H1 (cell line): ENCODE results near the gene PLTP. TPM values are rescaled to one million over a fixed set of nuclear protein-coding genes. Genes with fewer than 3 reads are reported as not detected.
A peak's percentile ranks its signal among the peaks of the same experiment; 100 is the strongest.

ENCODE experiments used
- CTCF ChIA-PET: fragments of 300-600 bp; sonication (Branson Sonifier 250); formaldehyde crosslinking; loops from one replicate; lab custom pipeline; 2021; ENCODE audit not compliant: partially characterized antibody; lab: Charles Lee
- POLR2A ChIA-PET: fragments of 300-600 bp; sonication (Branson Sonifier 250); formaldehyde crosslinking; loops from one replicate; lab custom pipeline; 2021; ENCODE audit warnings: inconsistent platforms; ENCODE audit not compliant: partially characterized antibody; lab: Charles Lee
- DNase-seq, 2 experiments: peaks; one replicate each; pipeline versions ENCODE4 v3.0.0 to v3.0.0-alpha.2; 2010 to 2022; ENCODE audit warnings: low spot score in 2 of 2, low read depth in 1 of 2, mixed read lengths in 1 of 2
- FAIRE-seq: peaks from 2 replicates; lab custom pipeline; 2011; peaks lifted over from hg19 to GRCh38; lab: Jason Lieb, UNC
- H2AFZ ChIP-seq: 2 replicates; pipeline ENCODE4 v1.8.1; 2012; ENCODE audit warnings: low read length, inconsistent platforms
- H2AK5ac ChIP-seq: 2 replicates; pipeline ENCODE4 v1.6.1; 2013; ENCODE audit warnings: low read depth, low read length
- H2BK120ac ChIP-seq: replicated peaks from 2 replicates; pipeline ENCODE3; 2013; ENCODE audit warnings: low read depth, low read length, inconsistent platforms
- H2BK12ac ChIP-seq: 2 replicates; pipeline ENCODE4 v1.6.1; 2013; ENCODE audit warnings: low read depth, low read length
- H2BK15ac ChIP-seq: 2 replicates; pipeline ENCODE4 v1.6.1; 2013; ENCODE audit warnings: low read length
- H2BK20ac ChIP-seq: 2 replicates; pipeline ENCODE4 v1.6.1; 2013; ENCODE audit warnings: low read length
- H2BK5ac ChIP-seq: 2 replicates; pipeline ENCODE4 v1.6.1; 2013; ENCODE audit warnings: low read depth, low read length
- H3K14ac ChIP-seq: 2 replicates; pipeline ENCODE4 v1.6.1; 2013; ENCODE audit warnings: inconsistent platforms; ENCODE audit not compliant: insufficient read length
- H3K18ac ChIP-seq: 2 replicates; pipeline ENCODE4 v1.6.1; 2013; ENCODE audit warnings: low read length; ENCODE audit errors: extremely low read depth
- H3K23ac ChIP-seq: 2 replicates; pipeline ENCODE4 v1.6.1; 2013; ENCODE audit warnings: inconsistent platforms; ENCODE audit not compliant: insufficient read length
- H3K23me2 ChIP-seq: 2 replicates; pipeline ENCODE4 v1.6.1; 2013; ENCODE audit warnings: low read depth, low read length
- H3K27ac ChIP-seq: 2 replicates; pipeline ENCODE4 v1.6.1; 2011; ENCODE audit warnings: low read depth, low read length, inconsistent platforms
- H3K27me3 ChIP-seq, 4 experiments: replicated peaks in 1 of 4; 1 replicate in 1 of 4; 2 replicates in 3 of 4; pipeline versions ENCODE4 v1.6.1 to v1.8.1; 2011 to 2013; ENCODE audit warnings: low read length in 3 of 4, mild to moderate bottlenecking in 3 of 4, inconsistent platforms in 2 of 4, mixed read lengths in 2 of 4, moderate library complexity in 1 of 4; ENCODE audit not compliant: control insufficient read depth in 3 of 4, insufficient read depth in 3 of 4; ENCODE audit errors: extremely low read depth in 1 of 4
- H3K36me3 ChIP-seq, 4 experiments: 2 replicates each; pipeline versions ENCODE4 v1.6.1 to v1.8.1; 2011 to 2013; ENCODE audit warnings: mild to moderate bottlenecking in 4 of 4, low read length in 3 of 4, moderate library complexity in 2 of 4, control low read depth in 1 of 4, inconsistent platforms in 1 of 4; ENCODE audit not compliant: insufficient read depth in 4 of 4, control insufficient read depth in 2 of 4
- H3K4ac ChIP-seq: replicated peaks from 2 replicates; pipeline ENCODE3; 2013; ENCODE audit warnings: low read length, low read depth, mixed read lengths, inconsistent platforms; ENCODE audit not compliant: insufficient read length
- H3K4me1 ChIP-seq, 4 experiments: replicated peaks in 1 of 4; 1 replicate in 1 of 4; 2 replicates in 3 of 4; pipeline versions ENCODE4 v1.6.1 to v1.8.1; 2011 to 2013; ENCODE audit warnings: low read length in 3 of 4, inconsistent platforms in 2 of 4, mixed read lengths in 1 of 4; ENCODE audit not compliant: insufficient read depth in 4 of 4, control insufficient read depth in 3 of 4
- H3K4me2 ChIP-seq, 2 experiments: 2 replicates each; pipeline versions ENCODE4 v1.6.1 to v1.8.1; 2011 to 2013; ENCODE audit warnings: low read depth in 2 of 2, low read length in 2 of 2, control low read depth in 1 of 2, inconsistent platforms in 1 of 2, mild to moderate bottlenecking in 1 of 2; ENCODE audit not compliant: insufficient read depth in 1 of 2
- H3K4me3 ChIP-seq, 4 experiments: fragments of 200-600, 300-600 bp in 1 of 4; sonication (generic), shearing (Covaris generic), sonication (Bioruptor Twin) in 1 of 4; 2 replicates each; pipeline versions ENCODE4 v1.5.1 to v1.8.1; 2011 to 2016; ENCODE audit warnings: low read length in 4 of 4, low read depth in 3 of 4, control low read depth in 2 of 4, inconsistent platforms in 2 of 4, mild to moderate bottlenecking in 2 of 4, mixed read lengths in 1 of 4, moderate library complexity in 1 of 4; ENCODE audit not compliant: insufficient read depth in 2 of 4; ENCODE audit errors: extremely low read depth in 1 of 4
- H3K56ac ChIP-seq: replicated peaks from 2 replicates; pipeline ENCODE3; 2013; ENCODE audit warnings: low read depth, mild to moderate bottlenecking, mixed read lengths, low read length, inconsistent platforms; ENCODE audit not compliant: insufficient read length
- H3K79me1 ChIP-seq: 2 replicates; pipeline ENCODE4 v1.6.1; 2013; ENCODE audit warnings: low read depth, low read length, control low read depth
- H3K79me2 ChIP-seq, 2 experiments: 2 replicates each; pipeline versions ENCODE4 v1.6.1 to v1.8.1; 2012 to 2013; ENCODE audit warnings: low read length in 2 of 2, mild to moderate bottlenecking in 2 of 2, inconsistent platforms in 1 of 2; ENCODE audit not compliant: insufficient read depth in 2 of 2, control insufficient read depth in 1 of 2
- H3K9ac ChIP-seq, 4 experiments: replicated peaks in 1 of 4; 1 replicate in 1 of 4; 2 replicates in 3 of 4; pipeline versions ENCODE4 v1.6.1 to v1.8.1; 2011 to 2013; ENCODE audit warnings: low read depth in 3 of 4, low read length in 3 of 4, control low read depth in 2 of 4, mild to moderate bottlenecking in 2 of 4, moderate library complexity in 2 of 4, inconsistent platforms in 1 of 4; ENCODE audit errors: extremely low read depth in 1 of 4
- H3K9me3 ChIP-seq, 2 experiments: 2 replicates each; pipeline versions ENCODE4 v1.6.1 to v1.8.1; 2012 to 2013; ENCODE audit warnings: mild to moderate bottlenecking in 2 of 2, moderate library complexity in 2 of 2, control low read depth in 1 of 2, inconsistent platforms in 1 of 2, low read depth in 1 of 2, low read length in 1 of 2, mixed read lengths in 1 of 2; ENCODE audit not compliant: insufficient read depth in 2 of 2
- H4K20me1 ChIP-seq, 2 experiments: replicated peaks in 1 of 2; 2 replicates each; pipeline versions ENCODE3 to v1.8.1; 2011 to 2013; ENCODE audit warnings: inconsistent platforms in 2 of 2, low read length in 2 of 2, mild to moderate bottlenecking in 1 of 2; ENCODE audit not compliant: insufficient read depth in 2 of 2, control insufficient read depth in 1 of 2
- H4K5ac ChIP-seq: 2 replicates; pipeline ENCODE4 v1.6.1; 2013; ENCODE audit warnings: low read length, low read depth, mixed read lengths, inconsistent platforms; ENCODE audit not compliant: insufficient read length
- H4K8ac ChIP-seq: 2 replicates; pipeline ENCODE4 v1.8.0; 2013; ENCODE audit warnings: mild to moderate bottlenecking, moderate library complexity, low read length, inconsistent platforms; ENCODE audit not compliant: insufficient read depth; ENCODE audit errors: extremely low read depth
- H4K91ac ChIP-seq: replicated peaks from 2 replicates; pipeline ENCODE3; 2013; ENCODE audit warnings: low read length, mixed read lengths, inconsistent platforms; ENCODE audit not compliant: insufficient read length
- BACH1 ChIP-seq: IDR thresholded peaks from 2 replicates; pipeline ENCODE4 v1.6.1; 2012; ENCODE audit warnings: low read length, improper control_type of control experiment
- CTCF ChIP-seq, 3 experiments: IDR thresholded peaks; 1 replicate in 2 of 3; 2 replicates in 1 of 3; pipeline versions ENCODE4 v1.5.1 to v1.6.1; 2011; ENCODE audit warnings: low read length in 3 of 3, mild to moderate bottlenecking in 3 of 3, inconsistent platforms in 2 of 3, low read depth in 1 of 3, moderate library complexity in 1 of 3; ENCODE audit not compliant: insufficient read depth in 1 of 3; ENCODE audit errors: control extremely low read depth in 1 of 3
- EGR1 ChIP-seq: IDR thresholded peaks from 2 replicates; pipeline ENCODE4 v1.6.1; 2011; ENCODE audit warnings: low read depth, low read length, borderline replicate concordance
- RBBP5 ChIP-seq: IDR thresholded peaks from 2 replicates; pipeline ENCODE4 v1.7.1; 2012; ENCODE audit warnings: low read depth, mild to moderate bottlenecking, inconsistent platforms, low read length, moderate library complexity, borderline replicate concordance
- SP4 ChIP-seq: IDR thresholded peaks from 2 replicates; pipeline ENCODE4 v1.6.1; 2012; ENCODE audit warnings: low read length, inconsistent platforms
- SRF ChIP-seq: IDR thresholded peaks from 2 replicates; pipeline ENCODE4 v1.6.1; 2011; ENCODE audit warnings: mild to moderate bottlenecking, low read depth, low read length, moderate library complexity
- WGBS, 2 experiments: shearing (Covaris generic) in 1 of 2; methylation state at CpG; one replicate each; pipeline versions ENCODE4 v1.1.6 to v1.1.7; 2013 to 2015; ENCODE audit warnings: low lambda C conversion rate in 2 of 2, mixed read lengths in 2 of 2, inconsistent platforms in 1 of 2, low coverage in 1 of 2, missing lambda C conversion rate in 1 of 2; ENCODE audit not compliant: insufficient replicate concordance in 2 of 2, insufficient coverage in 1 of 2, insufficient read length in 1 of 2; ENCODE audit errors: extremely low coverage in 1 of 2, missing lambda C conversion rate in 1 of 2; 5-methylcytosine and 5-hydroxymethylcytosine counted together
- polyA plus RNA-seq, 7 experiments: library from polyadenylated mRNA; depleted of rRNA in 3 of 7; stranded (reverse) in 5 of 7; unstranded in 2 of 7; fragments of >200 nt in 5 of 7; fragments of 200-250 nt in 2 of 7; gene quantifications; 1 replicate in 5 of 7; 2 replicates in 1 of 7; 4 replicates in 1 of 7; pipeline versions ENCODE4 v1.2.1 to v1.2.3, GENCODE V29; 2011 to 2013; ENCODE audit warnings: missing spikeins in 2 of 7, mixed read lengths in 2 of 7
- total RNA-seq: library from RNA; stranded (reverse); fragmentation: NEBNext Ultra II Directional; extraction: Animal tissue kit (Norgen Biotek cat#: 25700); gene quantifications from 2 replicates; pipeline ENCODE4 v1.2.1, GENCODE V29; 2021

PLTP gene
- total and polyA plus RNA-seq, 2 of the 8 experiments (the other 6 are each of a cell fraction or from before 2014, with no cell fraction given), result 120 to 194 TPM

GRCh38 chr20:45918182-45918737 lies 6.3 kb upstream of the PLTP start:
- no peak overlapping the region for H3K4ac ChIP-seq
- 97% methylated on average over 5 of the region's 5 CpGs; no CpG with 5 or more reads in 1 of the 2 experiments for WGBS, 2 experiments
- H2AK5ac ChIP-seq, result no peak overlapping the region
- H2BK5ac ChIP-seq, result no peak overlapping the region
- no peak overlapping the region for H3K14ac ChIP-seq
- H3K56ac ChIP-seq, result no peak overlapping the region
- no peak overlapping the region for H3K4me3 ChIP-seq
- H3K18ac ChIP-seq, result no peak overlapping the region
- no peaks in the 10 kb centered on the region for H3K79me2 ChIP-seq
- POLR2A ChIA-PET, result interaction anchor here (1.0 to 11.8 kb wide), 4 partner anchors 8 to 21 kb away, joined by 4 to 165 read pairs (median 5); partner anchors contain the start of gene PCIF1
- H3K27ac ChIP-seq, result no peak overlapping the region
- H4K8ac ChIP-seq, result no peak overlapping the region
- H3K9me3 ChIP-seq, result no peaks in the 10 kb centered on the region
- no peaks in the 10 kb centered on the region for H3K36me3 ChIP-seq
- no peak overlapping the region for H4K91ac ChIP-seq
- no peak for FAIRE-seq
- DNase-seq, result no peak
- CTCF ChIA-PET, result interaction anchor here (0.6 to 1.4 kb wide), 3 partner anchors 12 to 15 kb away, joined by 3 to 4 read pairs (median 3); no protein-coding TSS in a partner anchor
- H4K20me1 ChIP-seq, result no peaks in the 10 kb centered on the region
- H3K23ac ChIP-seq, result no peak overlapping the region
- no peak overlapping the region for H2AFZ ChIP-seq
- no peak overlapping the region for H3K9ac ChIP-seq
- H2BK20ac ChIP-seq, result no peak overlapping the region
- H3K27me3 ChIP-seq, result no peaks in the 10 kb centered on the region
- H2BK120ac ChIP-seq, result no peak overlapping the region
- H4K5ac ChIP-seq, result no peak overlapping the region
- H3K4me2 ChIP-seq, result no peak overlapping the region
- no peaks in the 10 kb centered on the region for H3K79me1 ChIP-seq
- TF ChIP-seq BACH1, result no peak
- TF ChIP-seq CTCF (IDR thresholded peaks at IDR 0.05; ENCODE audit: control extremely low read depth in 1 of 3, insufficient read depth in 1 of 3, low read depth in 1 of 3, low read length in 3 of 3), result no peak
- no peak for TF ChIP-seq EGR1
- TF ChIP-seq RBBP5, result no peak
- TF ChIP-seq SRF, result no peak
- no peak for TF ChIP-seq SP4
- TF ChIP-seq, all 59 proteins: peak for 0
- H2BK15ac ChIP-seq, result 0 out of 2 replicates have a peak overlapping the region, but pooled peaks have one; percentile 46
- no peaks in the 10 kb centered on the region for H3K23me2 ChIP-seq
- peaks cover 0 to 3% (median 0%) of the 10 kb centered on the region in 4 experiments; a peak in 1 of 7 replicates for H3K4me1 ChIP-seq
- H2BK12ac ChIP-seq, result no peak overlapping the region
